ENCODE data around the gene DNASE1L1. TPM values are rescaled to one million over a fixed set of nuclear protein-coding genes. Genes with fewer than 3 reads are reported as not detected.

The DNASE1L1 gene
- total RNA-seq, result 107 and 134 TPM in 2 replicates

GRCh38 chrX:154409222-154409871 is at the start of gene DNASE1L1:
Gene DNASE1L1, minus strand, starts transcription at chrX:154409254. Its CDS starts 3,686 bp downstream, at chrX:154405568.
- DNase-seq (ENCODE audit: low read depth, low spot score), result peak; percentile 67

- no peak for DNase-seq (ENCODE audit: low read depth, low spot score)
These were observed 49.3 kb upstream of the DNASE1L1 start, which contains the start of gene PLXNA3 for GRCh38 chrX:154458116-154458953. Gene PLXNA3, plus strand, starts transcription at chrX:154458281. Its CDS starts 1,903 bp downstream, at chrX:154460184.

- DNase-seq (ENCODE audit: low read depth, low spot score), result no peak
These were observed 48.5 kb upstream of the DNASE1L1 start for GRCh38 chrX:154457491-154458115.

GRCh38 chrX:154452823-154453222 is 43.8 kb upstream of the DNASE1L1 start:
- DNase-seq (ENCODE audit: low read depth, low spot score), result no peak

GRCh38 chrX:154450312-154450711 is 41.3 kb upstream of the DNASE1L1 start:
- DNase-seq (ENCODE audit: low read depth, low spot score), result no peak

GRCh38 chrX:154449618-154450017 is 40.6 kb upstream of the DNASE1L1 start:
- no peak for DNase-seq (ENCODE audit: low read depth, low spot score)

- no peak for DNase-seq (ENCODE audit: low read depth, low spot score)
These were observed 39.4 kb upstream of the DNASE1L1 start for GRCh38 chrX:154448484-154448883.

- no peak for DNase-seq (ENCODE audit: low read depth, low spot score)
These were observed 37.4 kb upstream of the DNASE1L1 start for GRCh38 chrX:154446430-154446829.

GRCh38 chrX:154445776-154446175 is 36.7 kb upstream of the DNASE1L1 start:
- DNase-seq (ENCODE audit: low read depth, low spot score), result no peak

GRCh38 chrX:154444755-154445246 is 35.7 kb upstream of the DNASE1L1 start:
- no peak for DNase-seq (ENCODE audit: low read depth, low spot score)

GRCh38 chrX:154443992-154444754 is 35.1 kb upstream of the DNASE1L1 start, which contains the start of gene FAM50A:
Gene FAM50A, plus strand, starts transcription at chrX:154444141. Its CDS starts 95 bp downstream, at chrX:154444236.
- no peak for DNase-seq (ENCODE audit: low read depth, low spot score)

- DNase-seq (ENCODE audit: low read depth, low spot score), result no peak
These were observed 34.4 kb upstream of the DNASE1L1 start for GRCh38 chrX:154443479-154443910.

GRCh38 chrX:154441984-154442707 is 33.1 kb upstream of the DNASE1L1 start:
- DNase-seq (ENCODE audit: low read depth, low spot score), result no peak

GRCh38 chrX:154441564-154441963 is 32.5 kb upstream of the DNASE1L1 start:
- no peak for DNase-seq (ENCODE audit: low read depth, low spot score)

- no peak for DNase-seq (ENCODE audit: low read depth, low spot score)
These were observed 31.7 kb upstream of the DNASE1L1 start for GRCh38 chrX:154440623-154441357.

- no peak for DNase-seq (ENCODE audit: low read depth, low spot score)
These were observed 30.8 kb upstream of the DNASE1L1 start for GRCh38 chrX:154439841-154440240.

- no peak for DNase-seq (ENCODE audit: low read depth, low spot score)
These were observed 29.2 kb upstream of the DNASE1L1 start for GRCh38 chrX:154437971-154438893.

- DNase-seq (ENCODE audit: low read depth, low spot score), result no peak
These were observed 28.1 kb upstream of the DNASE1L1 start, which contains the start of gene GDI1 for GRCh38 chrX:154436983-154437752. Gene GDI1, plus strand, starts transcription at chrX:154437154. Its CDS starts 101 bp downstream, at chrX:154437255.

Measured in pulmonary artery endothelial cell (primary cell).